Glomerular endothelial cell (primary cell): Measurements from ENCODE around the gene PCGF6. TPM values are rescaled to one million over a fixed set of nuclear protein-coding genes. Genes with fewer than 3 reads are reported as not detected.
"Not testable (repeated sequence)": the region's sequence is repeated elsewhere in the genome, so short reads cannot be mapped to it uniquely, and the experiment has no call there.

Source experiments
- DNase-seq: peaks from one replicate; pipeline ENCODE4 v3.0.0-alpha.2; 2011; ENCODE audit warnings: low read depth, low spot score; ENCODE audit errors: extremely low read depth
- total RNA-seq: library from RNA; depleted of rRNA; stranded (reverse); fragments of >200 nt; gene quantifications from 2 replicates; pipeline ENCODE4 v1.2.3, GENCODE V29; 2015

PCGF6 gene
- 11.5 and 11.9 TPM in 2 replicates for total RNA-seq

- no peak for DNase-seq
Observed at GRCh38 chr10:103350517-103351260, at the start of gene PCGF6. TSS of gene PCGF6 (minus strand) at chr10:103351140. CDS start at chr10:103351066, 74 bp downstream.

- DNase-seq: no peak
Observed at GRCh38 chr10:103397191-103397825, 46.4 kb upstream of the PCGF6 start.

GRCh38 chr10:103396789-103397087, 45.8 kb upstream of the PCGF6 start:
- no peak for DNase-seq

- DNase-seq: peak; percentile 93
Observed at GRCh38 chr10:103396067-103396788, 45.3 kb upstream of the PCGF6 start, which contains the start of the genes ATP5MK and PDCD11. TSS of gene ATP5MK (minus strand) at chr10:103396475. CDS start at chr10:103392457, 4,018 bp downstream. TSS of gene PDCD11 (plus strand) at chr10:103396626. CDS start at chr10:103398427, 1,801 bp downstream.

- DNase-seq: no peak
Observed at GRCh38 chr10:103395754-103396066, 44.8 kb upstream of the PCGF6 start.

- no peak for DNase-seq
Observed at GRCh38 chr10:103394180-103394579, 43.2 kb upstream of the PCGF6 start.

- no peak for DNase-seq
Observed at GRCh38 chr10:103382769-103383168, 31.8 kb upstream of the PCGF6 start.

- no peak for DNase-seq
Observed at GRCh38 chr10:103374263-103374662, 23.3 kb upstream of the PCGF6 start.

GRCh38 chr10:103373544-103373943, 22.6 kb upstream of the PCGF6 start:
- DNase-seq: no peak

- peak; percentile 79 for DNase-seq
Observed at GRCh38 chr10:103367782-103368518, 17.0 kb upstream of the PCGF6 start, which contains the start of gene TAF5. TSS of gene TAF5 (plus strand) at chr10:103367976. CDS start at chr10:103367990, 14 bp downstream.

- DNase-seq: no peak
Observed at GRCh38 chr10:103367379-103367781, 16.4 kb upstream of the PCGF6 start.

GRCh38 chr10:103360791-103361190, 9.9 kb upstream of the PCGF6 start:
- not testable (repeated sequence) for DNase-seq

- not testable (repeated sequence) for DNase-seq
Observed at GRCh38 chr10:103359493-103359892, 8.6 kb upstream of the PCGF6 start.

- no peak for DNase-seq
Observed at GRCh38 chr10:103355906-103356599, 5.1 kb upstream of the PCGF6 start.

GRCh38 chr10:103354567-103354966, 3.6 kb upstream of the PCGF6 start:
- not testable (repeated sequence) for DNase-seq

- no peak for DNase-seq
Observed at GRCh38 chr10:103353281-103353680, 2.3 kb upstream of the PCGF6 start.

- DNase-seq: no peak
Observed at GRCh38 chr10:103350175-103350516, 794 bp downstream of the PCGF6 start.

GRCh38 chr10:103336370-103336769, 14.6 kb downstream of the PCGF6 start:
- no peak for DNase-seq

- DNase-seq: no peak
Observed at GRCh38 chr10:103334567-103334966, 16.4 kb downstream of the PCGF6 start.

GRCh38 chr10:103333934-103334520, 16.9 kb downstream of the PCGF6 start:
- DNase-seq: no peak
